Measurements from ENCODE around the gene SMG5. TPM values are rescaled to one million over a fixed set of nuclear protein-coding genes. Genes with fewer than 3 reads are reported as not detected.
A peak's percentile ranks its signal among the peaks of the same experiment; 100 is the strongest.

The SMG5 gene
- total RNA-seq, 1 donor from 2014 or later, result 57.4 TPM

DNA sequence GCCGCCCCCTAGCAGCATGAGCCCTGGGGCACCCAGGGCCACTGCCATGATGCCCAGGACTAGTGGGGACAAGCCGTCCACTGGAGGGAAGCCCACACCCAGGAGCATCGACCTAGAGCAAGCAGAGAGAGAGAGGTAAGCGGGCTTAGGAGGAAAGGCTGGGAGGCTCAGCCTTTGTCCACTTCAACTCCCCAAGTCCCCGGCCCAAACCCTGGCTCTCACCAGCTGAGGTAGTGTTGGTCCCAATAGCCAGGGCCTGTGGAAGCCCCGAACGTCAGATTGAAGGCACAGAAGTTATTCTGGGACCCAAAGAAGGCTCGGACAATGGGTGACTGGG, 10.4 kb upstream of the SMG5 start:
- Histone ChIP-seq H3K36me3 (ENCODE audit: control insufficient read depth, insufficient read depth, low read length) (peaks cover 11% of the 10 kb centered on the region), H3K27me3 (ENCODE audit: control insufficient read depth, insufficient read depth, low read length) (no peaks in the 10 kb centered on the region), H3K4me3 (ENCODE audit: low read depth, low read length) (no peak overlapping the region)
- TF ChIP-seq, protein P1, sequence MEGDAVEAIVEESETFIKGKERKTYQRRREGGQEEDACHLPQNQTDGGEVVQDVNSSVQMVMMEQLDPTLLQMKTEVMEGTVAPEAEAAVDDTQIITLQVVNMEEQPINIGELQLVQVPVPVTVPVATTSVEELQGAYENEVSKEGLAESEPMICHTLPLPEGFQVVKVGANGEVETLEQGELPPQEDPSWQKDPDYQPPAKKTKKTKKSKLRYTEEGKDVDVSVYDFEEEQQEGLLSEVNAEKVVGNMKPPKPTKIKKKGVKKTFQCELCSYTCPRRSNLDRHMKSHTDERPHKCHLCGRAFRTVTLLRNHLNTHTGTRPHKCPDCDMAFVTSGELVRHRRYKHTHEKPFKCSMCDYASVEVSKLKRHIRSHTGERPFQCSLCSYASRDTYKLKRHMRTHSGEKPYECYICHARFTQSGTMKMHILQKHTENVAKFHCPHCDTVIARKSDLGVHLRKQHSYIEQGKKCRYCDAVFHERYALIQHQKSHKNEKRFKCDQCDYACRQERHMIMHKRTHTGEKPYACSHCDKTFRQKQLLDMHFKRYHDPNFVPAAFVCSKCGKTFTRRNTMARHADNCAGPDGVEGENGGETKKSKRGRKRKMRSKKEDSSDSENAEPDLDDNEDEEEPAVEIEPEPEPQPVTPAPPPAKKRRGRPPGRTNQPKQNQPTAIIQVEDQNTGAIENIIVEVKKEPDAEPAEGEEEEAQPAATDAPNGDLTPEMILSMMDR (IDR thresholded peaks at IDR 0.05; ENCODE audit: insufficient read depth, low read length, severe bottlenecking), result no peak
- FAIRE-seq (no peak), DNase-seq (ENCODE audit: low read depth) (no peak)

DNA sequence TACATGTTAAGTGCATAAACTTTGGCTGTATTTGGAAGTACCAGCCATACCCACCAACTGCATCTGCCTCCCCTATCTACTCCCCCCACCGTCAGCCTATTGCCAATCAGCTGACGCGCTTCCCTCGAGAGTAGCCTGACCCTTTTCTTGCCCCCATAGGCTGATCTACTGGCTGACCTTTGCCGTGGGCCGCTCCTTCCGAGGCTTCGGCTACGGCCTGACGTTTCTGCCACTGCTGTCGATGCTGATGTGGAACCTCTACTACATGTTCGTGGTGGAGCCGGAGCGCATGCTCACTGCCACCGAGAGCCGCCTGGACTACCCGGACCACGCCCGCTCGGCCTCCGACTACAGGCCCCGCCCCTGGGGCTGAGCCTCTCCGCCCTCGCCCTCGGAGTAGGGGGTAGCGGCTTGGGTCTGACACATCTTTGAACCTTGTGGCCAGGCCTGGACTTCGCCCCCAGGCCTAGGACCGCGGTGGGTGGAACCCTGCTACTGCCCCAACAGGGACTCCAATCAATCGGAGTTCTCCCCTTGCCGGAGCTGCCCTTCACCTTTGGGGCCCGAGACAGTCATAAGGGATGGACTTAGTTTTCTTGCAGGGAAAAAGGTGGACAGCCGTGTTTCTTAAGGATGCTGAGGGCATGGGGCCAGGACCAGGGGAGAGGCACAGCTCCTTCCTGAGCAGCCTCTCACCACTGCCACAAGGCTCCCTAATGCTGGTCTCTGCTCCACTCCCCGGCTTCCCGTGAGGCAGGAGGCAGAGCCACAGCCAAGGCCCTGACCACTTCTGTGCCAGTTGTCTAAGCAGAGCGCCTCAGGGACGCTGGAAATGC, 8.8 kb upstream of the SMG5 start:
- Histone ChIP-seq H3K27me3 (ENCODE audit: control insufficient read depth, insufficient read depth, low read length) (no peaks in the 10 kb centered on the region), H3K4me3 (ENCODE audit: low read depth, low read length) (no peak overlapping the region), H3K36me3 (ENCODE audit: control insufficient read depth, insufficient read depth, low read length) (peaks cover 12% of the 10 kb centered on the region)
- DNase-seq (ENCODE audit: low read depth), result peak; percentile 63
- TF ChIP-seq, protein P1 (IDR thresholded peaks at IDR 0.05; ENCODE audit: insufficient read depth, low read length, severe bottlenecking), result no peak
- FAIRE-seq, result no peak

GRCh38 chr1:156289857-156290256, 7.2 kb upstream of the SMG5 start:
- Histone ChIP-seq H3K27me3 (ENCODE audit: control insufficient read depth, insufficient read depth, low read length) (no peaks in the 10 kb centered on the region), H3K36me3 (ENCODE audit: control insufficient read depth, insufficient read depth, low read length) (peaks cover 24% of the 10 kb centered on the region), H3K4me3 (ENCODE audit: low read depth, low read length) (no peak overlapping the region)
- FAIRE-seq, result no peak
- no peak for DNase-seq (ENCODE audit: low read depth)
- TF ChIP-seq, protein P1 (IDR thresholded peaks at IDR 0.05; ENCODE audit: insufficient read depth, low read length, severe bottlenecking), result no peak

- FAIRE-seq (no peak), DNase-seq (ENCODE audit: low read depth) (no peak)
- Histone ChIP-seq H3K4me3 (ENCODE audit: low read depth, low read length) (no peak overlapping the region), H3K36me3 (ENCODE audit: control insufficient read depth, insufficient read depth, low read length) (peaks cover 20% of the 10 kb centered on the region), H3K27me3 (ENCODE audit: control insufficient read depth, insufficient read depth, low read length) (no peaks in the 10 kb centered on the region)
- TF ChIP-seq, protein P1 (IDR thresholded peaks at IDR 0.05; ENCODE audit: insufficient read depth, low read length, severe bottlenecking), result no peak
Measured at GRCh38 chr1:156286061-156286460, 3.4 kb upstream of the SMG5 start.

GRCh38 chr1:156285437-156285836, 2.8 kb upstream of the SMG5 start:
- H3K4me3 ChIP-seq (ENCODE audit: low read depth, low read length), result peak overlapping the region; percentile 52
- no peak for FAIRE-seq
- DNase-seq (ENCODE audit: low read depth), result no peak
- TF ChIP-seq, protein P1 (IDR thresholded peaks at IDR 0.05; ENCODE audit: insufficient read depth, low read length, severe bottlenecking), result no peak
- H3K36me3 ChIP-seq (ENCODE audit: control insufficient read depth, insufficient read depth, low read length), result peaks cover 20% of the 10 kb centered on the region
- H3K27me3 ChIP-seq (ENCODE audit: control insufficient read depth, insufficient read depth, low read length), result no peaks in the 10 kb centered on the region

DNA sequence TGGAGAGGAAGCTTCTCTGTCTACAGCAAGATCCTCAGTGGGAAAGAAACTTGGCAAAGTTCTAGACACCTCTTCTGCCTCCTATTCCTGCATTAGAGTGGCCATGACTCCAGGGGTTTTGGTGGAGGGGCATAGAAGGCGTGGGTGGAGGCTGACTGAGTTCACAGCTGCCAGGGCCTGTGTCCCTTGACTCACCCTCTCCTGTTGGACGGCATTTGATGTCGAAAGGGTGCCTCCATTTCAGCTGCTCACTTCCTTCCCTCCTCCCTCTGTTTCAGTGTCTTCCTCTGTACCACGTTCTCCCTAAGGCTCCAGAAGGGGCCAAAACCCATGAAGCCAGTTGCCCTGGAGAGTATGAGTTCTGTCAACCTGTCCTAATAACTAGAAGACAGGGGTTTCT, 2.1 kb upstream of the SMG5 start:
- TF ChIP-seq, protein P1 (IDR thresholded peaks at IDR 0.05; ENCODE audit: insufficient read depth, low read length, severe bottlenecking), result no peak
- H3K27me3 ChIP-seq (ENCODE audit: control insufficient read depth, insufficient read depth, low read length), result no peaks in the 10 kb centered on the region
- peak; percentile 87 for DNase-seq (ENCODE audit: low read depth)
- peaks cover 20% of the 10 kb centered on the region for H3K36me3 ChIP-seq (ENCODE audit: control insufficient read depth, insufficient read depth, low read length)
- no peak for FAIRE-seq
- H3K4me3 ChIP-seq (ENCODE audit: low read depth, low read length), result peak overlapping the region; percentile 52
